Measurements from ENCODE around the gene EXD3.

Gene EXD3

GRCh38 chr9:137447722-137448601, 25.0 kb upstream of the EXD3 start:
- no peak for DNase-seq (ENCODE audit: low spot score)

DNA sequence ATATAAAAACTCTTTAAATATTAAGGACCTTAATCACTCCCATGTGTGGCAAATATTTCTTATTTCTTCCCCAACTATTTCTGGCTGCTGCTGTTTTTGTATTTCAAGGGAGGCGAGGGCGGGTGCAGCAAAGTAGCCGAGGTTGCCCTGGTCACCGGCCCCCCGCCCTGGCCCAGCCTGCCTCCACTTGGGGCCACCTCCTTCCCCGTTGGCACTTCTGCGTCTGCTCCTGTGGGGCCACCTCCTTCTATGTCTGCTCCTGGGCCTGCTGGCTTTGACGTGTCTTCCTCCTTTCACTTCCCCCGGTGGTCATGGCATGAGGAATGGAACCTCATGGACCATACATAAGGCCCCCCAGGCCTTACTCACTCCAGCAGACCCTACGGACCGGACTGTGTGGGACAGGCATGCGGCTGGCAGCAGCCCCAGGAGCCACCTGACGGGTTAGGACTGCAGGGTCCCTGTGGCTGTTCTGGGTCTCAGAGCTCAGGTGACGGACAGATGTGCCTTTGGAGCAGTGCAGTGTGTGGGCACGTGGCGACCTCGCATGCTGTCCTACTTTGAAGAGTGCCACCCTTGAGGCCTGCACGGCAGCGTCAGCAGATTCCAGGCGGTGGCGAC, 24.0 kb upstream of the EXD3 start:
- DNase-seq (ENCODE audit: low spot score), result no peak

DNA sequence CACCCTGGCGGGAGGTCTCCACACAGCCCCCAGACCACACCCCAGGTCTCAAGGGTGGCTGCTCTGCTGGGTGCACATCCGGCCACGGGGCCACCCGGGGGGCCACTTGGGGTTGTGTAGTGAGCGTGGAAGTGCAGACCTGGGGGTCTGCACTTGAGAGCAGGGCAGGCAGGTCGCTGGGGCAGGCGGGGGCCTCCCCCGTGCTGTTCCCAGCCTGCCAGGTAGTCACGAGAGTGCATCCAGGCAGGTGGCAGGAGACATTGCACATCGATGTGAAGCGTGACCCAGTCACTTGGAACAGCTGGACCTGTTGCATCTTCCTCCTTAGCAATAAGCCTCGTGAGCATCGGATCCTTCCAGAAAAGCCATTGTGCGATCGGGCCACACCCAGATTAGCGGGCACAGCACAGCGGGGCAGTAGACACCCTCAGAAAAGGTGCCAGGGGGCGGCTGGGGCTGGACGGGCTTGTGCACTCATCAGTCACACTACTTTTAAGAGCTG, 23.0 kb upstream of the EXD3 start:
- DNase-seq (ENCODE audit: low spot score), result no peak

GRCh38 chr9:137445275-137445807, 22.4 kb upstream of the EXD3 start:
- DNase-seq (ENCODE audit: low spot score), result peak; percentile 81

DNA sequence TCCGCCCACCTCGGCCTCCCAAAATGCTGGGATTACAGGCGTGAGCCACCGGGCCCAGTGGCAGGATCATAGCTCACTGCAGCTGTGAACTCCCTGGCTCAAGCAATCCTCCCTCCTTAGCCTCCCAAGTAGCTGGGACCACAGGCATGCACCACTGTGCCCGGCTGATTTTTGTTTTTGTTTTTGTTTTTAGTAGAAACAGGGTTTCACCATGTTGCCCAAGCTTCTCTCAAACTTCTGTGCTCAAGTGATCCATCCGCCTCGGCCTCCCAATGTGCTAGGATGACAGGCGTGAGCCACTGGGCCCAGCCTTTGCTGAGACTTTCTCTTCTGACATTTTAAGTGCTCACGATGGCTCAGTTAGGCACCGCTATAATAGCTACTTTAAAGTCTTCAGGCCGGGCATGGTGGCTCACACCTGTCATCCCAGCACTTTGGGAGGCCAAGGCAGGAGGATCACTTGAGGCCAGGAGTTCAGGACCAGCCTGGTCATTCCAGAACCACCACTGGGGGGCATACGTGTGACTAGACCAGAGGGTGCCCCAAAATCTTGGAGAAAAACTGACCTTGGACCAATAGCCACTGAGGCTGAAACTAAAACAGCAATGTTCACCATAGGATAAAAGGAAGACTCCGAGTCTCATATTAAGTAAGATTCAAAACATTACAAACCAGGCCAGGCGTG, 21.3 kb upstream of the EXD3 start:
- no peak for DNase-seq (ENCODE audit: low spot score)

DNA sequence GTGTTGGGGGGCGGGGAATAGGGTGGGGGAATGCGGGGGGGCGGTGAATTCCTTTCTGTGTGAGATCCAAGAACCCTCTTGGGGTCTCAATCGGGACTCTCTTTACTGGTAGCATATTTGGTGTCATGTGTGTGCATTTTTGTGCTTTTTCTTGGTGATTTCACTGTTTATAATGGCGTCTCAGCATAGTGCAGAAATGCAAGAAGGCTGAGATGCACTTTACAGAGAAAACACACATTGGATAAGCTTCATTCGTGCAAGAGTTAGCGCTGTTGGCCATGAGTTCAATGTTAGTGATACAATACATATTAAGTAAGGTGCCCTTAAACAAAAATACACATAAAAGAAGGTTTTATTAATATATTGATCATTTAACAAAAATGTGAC, 19.0 kb upstream of the EXD3 start:
- DNase-seq (ENCODE audit: low spot score), result no peak

DNA sequence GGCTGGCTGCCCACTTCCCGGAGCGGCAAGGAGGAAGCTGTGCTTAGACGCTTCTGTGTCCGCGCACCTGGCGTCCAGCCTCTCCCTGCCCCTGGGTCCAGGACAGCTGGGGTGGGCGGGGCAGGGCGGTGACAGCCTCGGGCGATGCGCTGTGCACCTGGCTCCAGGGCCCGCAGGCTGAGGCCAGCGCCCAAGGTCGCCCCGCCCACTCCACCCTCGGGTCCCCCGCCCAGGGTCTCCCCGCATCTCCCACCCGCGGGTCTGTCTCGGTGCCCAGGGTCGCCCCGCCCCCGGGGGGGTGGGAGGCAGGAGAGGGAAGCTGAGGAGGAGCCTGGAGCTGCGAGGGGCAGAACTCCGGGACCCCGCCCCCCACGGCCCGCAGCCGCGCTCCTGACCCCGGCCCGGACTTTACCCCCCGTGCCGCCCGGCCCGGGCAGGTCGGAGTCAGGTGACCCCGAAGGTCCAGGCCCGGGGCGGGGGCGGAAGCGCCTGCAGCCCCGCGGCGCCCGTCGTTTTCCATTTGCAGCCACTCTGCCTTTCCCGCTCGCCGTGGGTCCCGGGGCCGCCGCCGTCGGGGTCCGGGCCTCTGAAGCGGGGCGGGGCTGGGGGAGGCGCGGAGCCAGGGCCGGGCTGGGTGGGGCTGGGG, 18.4 kb upstream of the EXD3 start, which contains the start of gene ENTPD8:
ENTPD8 (minus strand) TSS at position 69 of the 646 bp plus-strand sequence. CDS start 3,072 bp downstream, outside the sequence.
- DNase-seq (ENCODE audit: low spot score), result no peak

DNA sequence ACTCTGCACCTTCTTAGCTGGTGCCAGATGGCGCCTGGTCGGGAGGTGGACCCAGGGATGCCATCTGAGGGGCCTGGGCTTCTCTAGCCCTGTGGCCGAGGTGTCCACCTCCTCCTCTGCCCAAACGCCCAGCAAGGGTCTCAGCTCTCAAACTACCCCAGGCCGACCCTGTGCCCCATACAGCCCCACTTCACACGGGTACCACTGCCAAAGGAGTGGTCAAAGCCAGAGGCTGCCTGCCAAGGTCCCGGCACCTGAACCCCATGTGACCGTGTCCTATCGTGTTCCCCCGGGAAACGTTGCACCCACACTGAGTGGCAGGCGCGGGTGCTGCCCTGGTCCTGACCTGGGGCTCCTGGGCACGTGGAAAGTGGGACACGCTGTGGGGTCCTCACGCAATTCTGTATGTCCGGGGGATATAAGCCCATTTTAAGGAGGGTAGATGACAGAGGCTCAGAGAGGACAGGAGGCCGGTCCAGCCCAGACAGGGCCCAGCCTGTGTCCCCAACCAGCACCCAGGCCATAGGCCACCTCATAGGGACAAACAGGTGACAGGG, 16.3 kb upstream of the EXD3 start:
- DNase-seq (ENCODE audit: low spot score), result no peak

DNA sequence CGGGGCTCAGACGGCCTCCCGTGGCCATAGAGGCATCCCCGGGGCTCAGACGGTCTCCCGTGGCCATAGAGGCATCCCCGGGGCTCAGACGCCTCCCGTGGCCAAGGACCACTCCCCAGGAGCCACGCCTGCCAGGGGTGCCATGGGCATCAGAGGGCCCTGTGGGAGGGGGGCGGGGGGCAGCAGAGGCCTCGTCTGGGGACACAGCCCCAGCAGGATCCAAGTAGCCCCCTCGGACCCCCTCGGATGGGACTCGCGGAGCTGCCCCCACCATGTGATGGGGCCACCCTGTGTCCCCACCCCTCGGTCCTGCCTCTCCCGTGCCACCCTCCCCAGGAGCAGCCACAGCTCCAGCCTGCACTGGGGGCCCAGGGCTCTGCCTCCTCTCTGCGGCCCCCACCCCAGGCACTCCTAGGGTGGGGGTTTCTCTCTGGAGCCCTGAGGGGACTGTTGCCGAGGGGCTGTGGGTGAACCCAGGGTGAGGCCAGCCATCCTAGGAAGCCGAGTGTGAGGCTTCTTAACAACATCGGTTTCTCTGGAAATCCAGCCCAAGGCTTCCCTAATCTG, 15.7 kb upstream of the EXD3 start:
- DNase-seq (ENCODE audit: low spot score), result no peak

DNA sequence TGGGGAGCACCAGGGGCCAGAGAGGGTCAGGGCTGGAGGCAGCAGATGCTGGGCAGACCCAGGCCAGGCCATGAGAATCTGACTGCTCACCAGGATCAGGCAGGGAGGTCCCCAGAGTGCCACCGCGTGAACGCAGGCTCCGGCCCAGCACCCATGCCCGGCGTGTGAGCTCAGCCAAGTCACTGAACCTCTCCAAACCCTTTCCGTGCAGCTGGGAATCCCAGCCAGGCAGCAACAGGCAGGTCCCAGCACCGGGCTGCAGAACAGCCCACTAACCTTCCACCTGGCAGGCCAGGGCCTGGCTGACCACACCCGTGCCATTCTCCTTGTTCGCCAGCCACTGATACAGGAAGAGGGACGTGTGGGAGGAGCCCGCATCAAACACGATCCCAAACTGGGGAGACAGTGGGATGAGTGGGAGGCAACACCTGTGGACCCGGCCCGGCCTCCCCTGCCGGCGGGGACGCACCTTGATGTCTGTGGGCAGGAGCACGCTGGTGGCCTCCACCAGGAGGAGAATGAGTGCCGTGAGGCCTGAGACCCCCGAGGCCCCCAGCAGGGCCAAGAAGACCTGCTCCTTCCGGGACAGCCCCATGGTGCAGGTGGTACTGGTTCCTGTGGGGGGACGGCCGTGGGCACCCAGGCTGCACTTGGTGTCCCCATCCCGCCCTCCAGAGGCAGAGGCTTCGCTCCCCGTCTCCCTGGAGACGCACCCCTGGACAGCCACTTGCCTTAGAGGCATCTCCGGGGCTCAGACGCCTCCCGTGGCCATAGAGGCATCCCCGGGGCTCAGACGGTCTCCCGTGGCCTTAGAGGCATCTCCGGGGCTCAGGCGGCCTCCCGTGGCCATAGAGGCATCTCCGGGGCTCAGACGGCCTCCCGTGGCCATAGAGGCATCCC, 15.0 kb upstream of the EXD3 start:
- no peak for DNase-seq (ENCODE audit: low spot score)

GRCh38 chr9:137436761-137437600, 14.0 kb upstream of the EXD3 start:
- no peak for DNase-seq (ENCODE audit: low spot score)

DNA sequence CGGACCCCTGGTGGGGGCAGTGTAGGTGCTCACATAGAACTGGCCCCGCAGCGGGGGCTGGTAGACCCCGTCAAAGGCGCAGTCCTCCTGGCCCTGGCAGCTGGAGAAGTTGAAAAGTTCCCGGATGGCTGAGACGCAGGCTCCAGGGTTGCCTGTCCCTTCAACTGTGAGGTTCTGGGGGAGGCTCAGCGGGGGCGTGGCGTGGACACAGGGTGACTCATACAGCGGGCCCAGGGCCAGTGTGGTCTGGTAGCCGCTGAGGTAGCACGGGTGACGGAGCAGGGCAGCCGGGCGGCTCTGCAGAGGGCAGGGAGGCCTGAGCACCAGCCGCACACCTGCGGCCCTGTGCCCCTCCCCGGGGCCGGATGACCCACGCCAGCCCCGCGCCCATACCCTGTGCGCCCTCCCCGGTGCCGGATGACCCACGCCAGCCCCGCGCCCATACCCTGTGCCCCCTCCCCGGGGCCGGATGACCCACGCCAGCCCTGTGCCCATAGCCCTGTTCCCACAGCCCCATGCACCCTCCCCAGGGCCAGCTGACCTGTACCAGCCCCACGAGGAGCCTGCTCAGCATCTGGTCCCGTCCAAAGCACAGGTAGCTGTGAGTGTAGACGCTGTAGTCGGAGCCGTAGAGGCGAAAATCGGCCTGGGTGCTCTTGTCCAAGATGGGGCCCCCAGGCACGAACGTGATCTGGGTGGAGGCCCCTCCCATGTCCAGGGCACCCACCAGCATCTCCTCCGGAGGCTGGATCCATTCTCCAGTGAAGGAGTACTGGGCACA, 13.2 kb upstream of the EXD3 start:
- DNase-seq (ENCODE audit: low spot score), result no peak

GRCh38 chr9:137435381-137435891, 12.5 kb upstream of the EXD3 start:
- no peak for DNase-seq (ENCODE audit: low spot score)

DNA sequence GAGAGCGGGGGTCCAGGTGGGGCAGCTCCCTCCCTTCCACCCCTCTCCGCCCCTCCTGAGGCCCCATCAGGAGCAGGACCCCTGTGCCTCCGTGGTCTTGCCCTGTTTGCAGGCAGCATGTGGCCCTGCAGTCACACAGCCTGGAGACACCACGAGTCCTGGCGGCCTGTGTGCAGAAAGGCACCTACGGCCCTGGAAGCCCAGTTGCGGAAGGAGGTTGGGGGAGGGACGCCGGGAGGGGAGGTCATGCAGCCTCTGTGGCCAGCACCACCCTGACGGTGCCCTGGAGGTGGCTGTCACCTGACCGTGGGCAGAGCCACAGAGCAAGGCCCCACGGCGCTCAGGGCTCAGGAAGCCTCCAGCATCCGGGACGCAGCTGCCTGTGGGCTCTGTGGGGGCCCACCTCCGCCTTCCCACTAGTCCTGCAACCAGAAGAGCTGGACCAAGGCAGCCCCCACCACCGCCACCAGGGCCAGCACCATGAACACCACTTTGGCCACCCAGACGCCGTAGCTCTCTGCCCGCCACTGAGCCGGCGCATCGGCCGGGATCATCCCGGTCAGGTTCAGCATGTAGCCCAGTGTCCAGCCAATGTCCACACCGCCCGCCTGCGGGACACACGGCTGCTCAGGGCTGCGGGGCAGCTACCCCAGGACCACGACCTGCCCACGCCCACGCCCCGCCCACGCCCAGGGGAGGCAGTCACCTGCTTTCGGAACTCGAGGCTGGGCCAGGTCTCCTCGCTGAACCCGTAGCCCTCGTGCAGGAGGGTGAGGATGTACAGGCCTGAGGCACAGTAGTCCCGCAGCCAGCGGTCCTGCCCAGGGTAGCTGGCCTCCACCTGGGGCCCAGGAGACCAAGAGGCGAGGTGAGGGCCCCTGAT, 11.8 kb upstream of the EXD3 start:
- no peak for DNase-seq (ENCODE audit: low spot score)

DNA sequence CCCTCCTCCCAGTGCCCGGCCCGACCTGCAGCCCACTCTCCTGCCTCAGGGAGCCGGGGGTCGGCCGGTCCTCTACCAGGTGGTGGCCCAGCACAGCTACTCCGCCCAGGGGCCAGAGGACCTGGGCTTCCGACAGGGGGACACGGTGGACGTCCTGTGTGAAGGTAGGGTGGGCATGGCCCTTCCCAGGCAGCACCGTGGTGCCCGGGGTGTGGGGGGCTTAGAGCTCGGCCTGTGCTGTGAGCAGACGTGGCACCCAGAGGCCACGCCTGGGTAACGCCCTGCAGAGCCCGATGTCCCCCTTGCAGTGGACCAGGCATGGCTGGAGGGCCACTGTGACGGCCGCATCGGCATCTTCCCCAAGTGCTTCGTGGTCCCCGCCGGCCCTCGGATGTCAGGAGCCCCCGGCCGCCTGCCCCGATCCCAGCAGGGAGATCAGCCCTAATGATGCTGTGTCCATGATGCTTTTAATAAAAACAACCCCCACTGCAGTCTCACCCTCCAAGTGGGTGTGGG, 11.0 kb upstream of the EXD3 start:
- no peak for DNase-seq (ENCODE audit: low spot score)

DNA sequence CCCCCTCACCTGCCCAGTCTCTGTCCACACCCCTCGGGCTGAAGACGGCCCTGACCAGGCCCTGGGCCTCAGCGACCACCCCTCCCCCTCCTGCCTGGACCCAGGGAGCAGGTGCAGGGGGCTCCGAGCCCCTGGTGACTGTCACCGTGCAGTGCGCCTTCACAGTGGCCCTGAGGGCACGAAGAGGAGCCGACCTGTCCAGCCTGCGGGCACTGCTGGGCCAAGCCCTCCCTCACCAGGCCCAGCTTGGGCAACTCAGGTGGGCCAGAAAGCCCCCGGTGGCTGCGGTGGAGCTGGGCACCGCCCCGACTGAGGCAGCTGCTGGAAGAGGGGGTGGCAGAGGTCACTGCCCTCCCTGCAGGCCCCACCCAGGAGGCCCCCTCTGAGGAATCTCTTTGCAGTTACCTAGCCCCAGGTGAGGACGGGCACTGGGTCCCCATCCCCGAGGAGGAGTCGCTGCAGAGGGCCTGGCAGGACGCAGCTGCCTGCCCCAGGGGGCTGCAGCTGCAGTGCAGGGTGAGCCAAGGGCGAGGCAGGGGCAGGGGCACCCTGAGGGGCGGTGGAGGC, 10.5 kb upstream of the EXD3 start:
- DNase-seq (ENCODE audit: low spot score), result no peak
